Measurements from ENCODE around the gene PTGR1.
"Not testable (repeated sequence)": the region's sequence is repeated elsewhere in the genome, so short reads cannot be mapped to it uniquely, and the experiment has no call there.

GRCh38 chr9:111555425-111555824 is 44.0 kb downstream of the PTGR1 start:
- TF ChIP-seq CTCF, POLR2A (IDR thresholded peaks at IDR 0.05): not testable (repeated sequence)

Data from lower leg skin (tissue), 3 donors.